ENCODE data around the gene MGST3. TPM values are rescaled to one million over a fixed set of nuclear protein-coding genes. Genes with fewer than 3 reads are reported as not detected.
"Not testable (repeated sequence)": the region's sequence is repeated elsewhere in the genome, so short reads cannot be mapped to it uniquely, and the experiment has no call there.

The MGST3 gene
- total and polyA plus RNA-seq, 8 donors, result 46.1 to 112 (median 55.9) TPM

GRCh38 chr1:165675794-165676193 is 44.8 kb downstream of the MGST3 start:
- ATAC-seq (no peak), FAIRE-seq (no peak), DNase-seq (no peak)
- Histone ChIP-seq H3K27me3 (no peaks in the 10 kb centered on the region), H3K9me3 (no peaks in the 10 kb centered on the region), H3K27ac (no peak overlapping the region), H3K36me3 (peaks cover 0 to 23% (median 0%) of the 10 kb centered on the region in 3 donors), H3K4me3 (no peak overlapping the region), H3K4me1 (no peaks in the 10 kb centered on the region)
- TF ChIP-seq CTCF (IDR thresholded peaks at IDR 0.05), result no peak
- intact Hi-C loops (cut with DNase I), result no loop called here
- 95 to 97% methylated on average over 1 of the region's 1 CpG for WGBS, 2 donors

- no peak for TF ChIP-seq CTCF (IDR thresholded peaks at IDR 0.05)
- Histone ChIP-seq H3K4me1 (no peaks in the 10 kb centered on the region), H3K4me3 (no peak overlapping the region), H3K27me3 (no peaks in the 10 kb centered on the region), H3K9me3 (no peaks in the 10 kb centered on the region), H3K36me3 (peaks cover 0 to 41% (median 0%) of the 10 kb centered on the region in 3 donors), H3K27ac (no peak overlapping the region)
- ATAC-seq (no peak), DNase-seq (no peak), FAIRE-seq (no peak)
- 1 to 43% methylated on average over 2 of the region's 2 CpGs for WGBS, 2 donors
- intact Hi-C loops (cut with DNase I), result no loop called here
Measured at GRCh38 chr1:165678509-165678908, 47.5 kb downstream of the MGST3 start.

- no peaks in the 10 kb centered on the region for H3K9me3 ChIP-seq
- peaks cover 0 to 41% (median 0%) of the 10 kb centered on the region in 3 donors for H3K36me3 ChIP-seq
- H3K27ac ChIP-seq, result no peak overlapping the region
- H3K27me3 ChIP-seq, result no peaks in the 10 kb centered on the region
- H3K4me1 ChIP-seq, result peaks cover 0 to under 1% (median 0%) of the 10 kb centered on the region in 3 donors
- no peak overlapping the region for H3K4me3 ChIP-seq
- no peak for DNase-seq
- WGBS, 2 donors, result 55 to 96% methylated on average over 1 of the region's 1 CpG
- no peak for FAIRE-seq
- ATAC-seq, result no peak
- TF ChIP-seq CTCF (IDR thresholded peaks at IDR 0.05), result no peak
- intact Hi-C loops (cut with DNase I), result no loop called here
Measured at GRCh38 chr1:165679282-165680036, 48.4 kb downstream of the MGST3 start.

GRCh38 chr1:165680303-165680702 is 49.3 kb downstream of the MGST3 start:
- intact Hi-C loops (cut with DNase I), result no loop called here
- WGBS, 2 donors, result 72 to 76% methylated on average over 2 of the region's 2 CpGs
- no peak for TF ChIP-seq CTCF (IDR thresholded peaks at IDR 0.05)
- Histone ChIP-seq H3K4me1 (peaks cover 0 to 2% (median 0%) of the 10 kb centered on the region in 3 donors), H3K36me3 (peaks cover 0 to 41% (median 0%) of the 10 kb centered on the region in 3 donors), H3K4me3 (no peak overlapping the region), H3K9me3 (no peaks in the 10 kb centered on the region), H3K27me3 (no peaks in the 10 kb centered on the region), H3K27ac (no peak overlapping the region)
- DNase-seq (no peak), ATAC-seq (no peak), FAIRE-seq (no peak)

GRCh38 chr1:165680773-165681172 is 49.7 kb downstream of the MGST3 start:
- H3K27ac ChIP-seq; H3K27me3 ChIP-seq; H3K4me1 ChIP-seq; ATAC-seq; FAIRE-seq; H3K9me3 ChIP-seq; H3K4me3 ChIP-seq; DNase-seq; intact Hi-C loops (cut with DNase I): not testable (repeated sequence)
- 97 to 98% methylated on average over 4 of the region's 4 CpGs for WGBS, 2 donors
- H3K36me3 ChIP-seq, result peaks cover 0 to 41% (median 0%) of the 10 kb centered on the region in 3 donors

Measured in pancreas (tissue), 10 donors.